Pons (tissue), 1 donor: Measurements from ENCODE around the gene DHX58.

Experiments used
- DNase-seq: peaks from one replicate; pipeline ENCODE4 v3.0.0-alpha.2; 2016; ENCODE audit warnings: low spot score

The DHX58 gene

GRCh38 chr17:42129109-42129837 lies 16.8 kb upstream of the DHX58 start:
- no peak for DNase-seq

GRCh38 chr17:42127414-42127813 lies 14.9 kb upstream of the DHX58 start:
- DNase-seq = no peak

GRCh38 chr17:42126836-42127235 lies 14.3 kb upstream of the DHX58 start:
- no peak for DNase-seq

- no peak for DNase-seq
Measured at GRCh38 chr17:42125565-42125964, 13.1 kb upstream of the DHX58 start.

GRCh38 chr17:42124256-42124655 lies 11.7 kb upstream of the DHX58 start:
- no peak for DNase-seq

GRCh38 chr17:42122371-42123303 lies 10.1 kb upstream of the DHX58 start, which contains the start of gene HSPB9:
TSS of gene HSPB9 (plus strand) at chr17:42122804. CDS start at chr17:42122851, 47 bp downstream.
- DNase-seq = no peak

GRCh38 chr17:42120770-42121769 lies 8.6 kb upstream of the DHX58 start, which contains the start of gene KAT2A:
TSS of gene KAT2A (minus strand) at chr17:42121367. CDS start at chr17:42121304, 63 bp downstream.
- peak; percentile 85 for DNase-seq

GRCh38 chr17:42120161-42120769 lies 7.8 kb upstream of the DHX58 start:
- no peak for DNase-seq

- no peak for DNase-seq
Measured at GRCh38 chr17:42119301-42119700, 6.8 kb upstream of the DHX58 start.

GRCh38 chr17:42118545-42118944 lies 6.0 kb upstream of the DHX58 start:
- no peak for DNase-seq

GRCh38 chr17:42118126-42118510 lies 5.6 kb upstream of the DHX58 start:
- DNase-seq = no peak

GRCh38 chr17:42117397-42118125 lies 5.0 kb upstream of the DHX58 start:
- no peak for DNase-seq

GRCh38 chr17:42116705-42117396 lies 4.3 kb upstream of the DHX58 start:
- peak; percentile 83 for DNase-seq

GRCh38 chr17:42114118-42114517 lies 1.6 kb upstream of the DHX58 start:
- no peak for DNase-seq

- DNase-seq = no peak
Measured at GRCh38 chr17:42113293-42114069, 967 bp upstream of the DHX58 start.

GRCh38 chr17:42111871-42112551 lies 503 bp downstream of the DHX58 start:
- peak; percentile 29 for DNase-seq

- no peak for DNase-seq
Measured at GRCh38 chr17:42111265-42111636, 1.3 kb downstream of the DHX58 start.
